Measurements from ENCODE around the gene TPRG1. TPM values are rescaled to one million over a fixed set of nuclear protein-coding genes. Genes with fewer than 3 reads are reported as not detected.

The TPRG1 gene
- total and polyA plus RNA-seq, 9 of the 15 experiments (the other 6 are each of a cell fraction or from before 2014, with no cell fraction given): 0.01 TPM; not detected in 8

- FAIRE-seq: no peak
- CTCF ChIA-PET (ENCODE audit: low intra/inter-chr PET ratio): no interaction called here
- in situ Hi-C loops (cut with MboI): loop anchor here (25.0 kb wide), 1 partner anchor 1402 kb away; the partner anchor contains the start of gene BCL6
Observed at GRCh38 chr3:189139611-189139940, 32.2 kb upstream of the TPRG1 start.

More at GRCh38 chr3:189139611-189139940, 32.2 kb upstream of the TPRG1 start:
- no peak overlapping the region for H3K9ac ChIP-seq (ENCODE audit: insufficient read depth in 1 of 2, low read depth in 2 of 2, low read length in 2 of 2)
- H3K27me3 ChIP-seq (ENCODE audit: control insufficient read depth in 2 of 2, insufficient read depth in 2 of 2, low read length in 2 of 2): no peaks in the 10 kb centered on the region
- BruUV-seq (replicated peaks): no TSS peak
- H3K9me3 ChIP-seq (replicated peaks; ENCODE audit: control insufficient read depth, insufficient read depth, low read depth, low read length): no peaks in the 10 kb centered on the region; the same call in 1 of the 2 replicates
- H3K4me1 ChIP-seq (replicated peaks in 1 of 2; ENCODE audit: control insufficient read depth in 2 of 2, insufficient read depth in 2 of 2, low read length in 2 of 2): no peaks in the 10 kb centered on the region
- no peak overlapping the region for H2AFZ ChIP-seq (ENCODE audit: low read depth, low read length)
- intact Hi-C loops (cut with micrococcal nuclease): no loop called here
- DNase-seq (ENCODE audit: extremely low read depth in 1 of 4, low spot score in 3 of 4): no peak
- POLR2A ChIA-PET: no interaction called here
- no peaks in the 10 kb centered on the region for H4K20me1 ChIP-seq (replicated peaks; ENCODE audit: control insufficient read depth, insufficient read depth, low read length)
- no peak for ATAC-seq
- H3K27ac ChIP-seq (ENCODE audit: extremely low read depth, low read depth, low read length): no peak overlapping the region
- TF ChIP-seq XRCC5 (IDR thresholded peaks at IDR 0.05; ENCODE audit: low read depth, low read length) (no peak), REST (IDR thresholded peaks at IDR 0.05; ENCODE audit: borderline replicate concordance) (no peak), REST (CRISPR knock-in tag; IDR thresholded peaks at IDR 0.05; ENCODE audit: low read depth) (no peak), E2F1 (CRISPR knock-in tag; IDR thresholded peaks at IDR 0.05) (no peak), CSDE1 (IDR thresholded peaks at IDR 0.05) (no peak)
- no peak overlapping the region for H3K4me3 ChIP-seq
- 3% methylated on average over 6 of the region's 6 CpGs for WGBS (ENCODE audit: insufficient coverage, low coverage, missing lambda C conversion rate)
- H3K9me1 ChIP-seq (ENCODE audit: control insufficient read depth, insufficient read depth, low read length): no peaks in the 10 kb centered on the region
- no peak overlapping the region for H3K4me2 ChIP-seq (ENCODE audit: insufficient read depth, low read length)
- H3K36me3 ChIP-seq (ENCODE audit: control insufficient read depth, insufficient read depth, low read length): no peaks in the 10 kb centered on the region
- H3K79me2 ChIP-seq (ENCODE audit: control insufficient read depth, insufficient read depth, low read length): no peaks in the 10 kb centered on the region

Measured in K562 (cell line).